OCI-LY3 (cell line): Measurements from ENCODE around the gene DEAF1.

Experiments used
- H2AFZ ChIP-seq: fragments of 200-600, 300-600 bp; shearing (Covaris generic); 2 replicates; pipeline ENCODE4 v1.6.0; 2014; ENCODE audit warnings: antibody characterized with exemption, low read depth, low read length
- H3K27ac ChIP-seq: fragments of 200-600, 300-600 bp; sonication (generic); 2 replicates; pipeline ENCODE4 v1.5.1; 2014; ENCODE audit warnings: mild to moderate bottlenecking, low read length, moderate library complexity, mixed read lengths
- H3K27me3 ChIP-seq: fragments of 200-600, 300-600 bp; sonication (generic); 2 replicates; pipeline ENCODE4 v1.6.1; 2014; ENCODE audit warnings: low read depth, low read length, mixed read lengths
- H3K36me3 ChIP-seq: fragments of 200-600, 300-600 bp; sonication (generic); replicated peaks from 2 replicates; pipeline ENCODE3; 2014; ENCODE audit warnings: low read depth, low read length, mixed read lengths
- H3K4me1 ChIP-seq: fragments of 300-600, 200-600 bp; sonication (generic); 2 replicates; pipeline ENCODE4 v1.6.1; 2014; ENCODE audit warnings: low read length, mixed read lengths
- H3K4me2 ChIP-seq: fragments of 200-600, 300-600 bp; sonication (generic); 2 replicates; pipeline ENCODE4 v1.6.1; 2014; ENCODE audit warnings: low read length, mixed read lengths
- H3K4me3 ChIP-seq: fragments of 300-600, 200-600 bp; sonication (generic); 2 replicates; pipeline ENCODE4 v1.5.1; 2014; ENCODE audit warnings: antibody characterized with exemption, mild to moderate bottlenecking, low read length, moderate library complexity
- H3K79me2 ChIP-seq: fragments of 300-600, 200-600 bp; shearing (Covaris generic); 2 replicates; pipeline ENCODE4 v1.6.1; 2014; ENCODE audit warnings: mild to moderate bottlenecking, low read length, mixed read lengths
- H3K9ac ChIP-seq: fragments of 300-600, 200-600 bp; shearing (Covaris generic); 2 replicates; pipeline ENCODE4 v1.6.0; 2014; ENCODE audit warnings: mild to moderate bottlenecking, low read length, moderate library complexity
- H3K9me3 ChIP-seq: fragments of 200-600, 300-600 bp; shearing (Covaris generic); 2 replicates; pipeline ENCODE4 v1.6.1; 2014; ENCODE audit warnings: low read length, mixed read lengths; ENCODE audit not compliant: insufficient read depth
- H4K20me1 ChIP-seq: fragments of 200-600, 300-600 bp; sonication (generic); 2 replicates; pipeline ENCODE4 v1.6.1; 2016; ENCODE audit warnings: low read length, mixed read lengths; ENCODE audit not compliant: insufficient read depth
- EZH2phosphoT487 ChIP-seq: fragments of 200-600 bp; shearing (Covaris generic); IDR thresholded peaks from 2 replicates; pipeline ENCODE4 v1.6.1; 2018; ENCODE audit warnings: antibody characterized with exemption, mixed run types, low read depth
- TF ChIP-seq, protein P1 (sequence below): fragments of 200-600, 300-600 bp; sonication (generic); IDR thresholded peaks from 2 replicates; pipeline ENCODE4 v1.5.1; 2014; ENCODE audit warnings: antibody characterized with exemption, low read length, low read depth

DEAF1 gene

DNA sequence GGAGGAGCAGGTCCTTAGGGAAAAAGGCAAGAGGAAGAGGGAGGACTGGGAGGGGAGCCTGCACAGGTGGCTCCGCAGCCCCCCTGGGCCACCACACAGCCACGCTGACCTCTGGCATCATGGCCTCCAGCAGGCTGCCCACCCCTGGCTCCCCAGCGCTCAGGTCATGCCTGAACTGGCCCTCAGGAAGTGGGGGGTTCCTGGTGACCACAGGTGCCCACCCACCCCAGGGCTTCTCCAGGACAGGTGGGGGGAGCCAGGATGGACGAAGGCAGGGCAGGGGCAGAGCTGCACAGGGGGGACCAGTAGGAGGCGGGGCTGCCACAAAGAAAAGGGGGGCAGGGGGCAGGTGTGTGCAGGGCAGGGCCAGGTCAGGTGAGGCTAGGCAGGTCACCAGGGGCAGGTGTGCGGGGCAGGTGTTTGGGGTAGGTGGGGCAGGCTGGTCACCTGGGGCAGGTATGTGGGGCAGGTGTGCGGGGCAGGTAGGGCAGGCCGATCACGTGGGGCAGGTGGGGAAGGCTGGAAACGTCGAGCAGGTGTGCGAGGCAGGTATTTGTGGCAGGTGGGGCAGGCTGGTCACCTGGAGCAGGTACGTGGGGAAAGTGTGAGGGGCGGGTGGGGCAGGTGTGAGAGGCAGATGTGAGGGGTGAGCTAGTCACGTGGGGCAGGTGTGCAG, 997 bp downstream of the DEAF1 start:
- Histone ChIP-seq H2AFZ (no peak overlapping the region), H3K27me3 (no peaks in the 10 kb centered on the region), H3K4me1 (peaks cover 35% of the 10 kb centered on the region), H4K20me1 (peaks cover 11% of the 10 kb centered on the region; the same call in 1 of the 2 replicates), H3K36me3 (peaks cover 2% of the 10 kb centered on the region), H3K4me2 (peak overlapping the region; percentile 90), H3K4me3 (peak overlapping the region; percentile 81), H3K27ac (no peak overlapping the region), H3K79me2 (peaks cover 54% of the 10 kb centered on the region), H3K9me3 (no peaks in the 10 kb centered on the region), H3K9ac (0 out of 2 replicates have a peak overlapping the region, but pooled peaks have one; percentile 28)
- TF ChIP-seq, protein P1, sequence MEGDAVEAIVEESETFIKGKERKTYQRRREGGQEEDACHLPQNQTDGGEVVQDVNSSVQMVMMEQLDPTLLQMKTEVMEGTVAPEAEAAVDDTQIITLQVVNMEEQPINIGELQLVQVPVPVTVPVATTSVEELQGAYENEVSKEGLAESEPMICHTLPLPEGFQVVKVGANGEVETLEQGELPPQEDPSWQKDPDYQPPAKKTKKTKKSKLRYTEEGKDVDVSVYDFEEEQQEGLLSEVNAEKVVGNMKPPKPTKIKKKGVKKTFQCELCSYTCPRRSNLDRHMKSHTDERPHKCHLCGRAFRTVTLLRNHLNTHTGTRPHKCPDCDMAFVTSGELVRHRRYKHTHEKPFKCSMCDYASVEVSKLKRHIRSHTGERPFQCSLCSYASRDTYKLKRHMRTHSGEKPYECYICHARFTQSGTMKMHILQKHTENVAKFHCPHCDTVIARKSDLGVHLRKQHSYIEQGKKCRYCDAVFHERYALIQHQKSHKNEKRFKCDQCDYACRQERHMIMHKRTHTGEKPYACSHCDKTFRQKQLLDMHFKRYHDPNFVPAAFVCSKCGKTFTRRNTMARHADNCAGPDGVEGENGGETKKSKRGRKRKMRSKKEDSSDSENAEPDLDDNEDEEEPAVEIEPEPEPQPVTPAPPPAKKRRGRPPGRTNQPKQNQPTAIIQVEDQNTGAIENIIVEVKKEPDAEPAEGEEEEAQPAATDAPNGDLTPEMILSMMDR = no peak
- no peak for TF ChIP-seq EZH2phosphoT487

DNA sequence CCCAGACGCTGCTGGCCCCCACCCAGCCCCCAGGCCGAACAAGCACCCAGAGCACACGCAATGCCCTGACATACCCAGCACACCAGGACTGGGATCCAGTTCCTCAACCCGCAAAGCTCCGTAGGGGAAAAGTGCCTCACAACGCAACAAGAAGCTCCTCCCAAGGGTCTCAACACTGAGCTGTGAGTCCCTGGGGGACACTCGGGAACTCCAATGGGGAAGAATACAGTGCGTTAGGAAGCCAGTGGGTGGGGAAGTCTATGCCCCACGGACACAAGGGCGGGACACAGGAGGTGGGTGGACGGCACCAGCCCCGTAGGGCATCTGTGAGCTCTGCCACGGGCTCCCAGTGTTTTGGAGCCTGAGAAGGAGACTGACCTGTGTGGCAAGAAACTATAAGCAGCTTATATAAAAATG, 1.6 kb downstream of the DEAF1 start:
- no peak overlapping the region for H2AFZ ChIP-seq

DNA sequence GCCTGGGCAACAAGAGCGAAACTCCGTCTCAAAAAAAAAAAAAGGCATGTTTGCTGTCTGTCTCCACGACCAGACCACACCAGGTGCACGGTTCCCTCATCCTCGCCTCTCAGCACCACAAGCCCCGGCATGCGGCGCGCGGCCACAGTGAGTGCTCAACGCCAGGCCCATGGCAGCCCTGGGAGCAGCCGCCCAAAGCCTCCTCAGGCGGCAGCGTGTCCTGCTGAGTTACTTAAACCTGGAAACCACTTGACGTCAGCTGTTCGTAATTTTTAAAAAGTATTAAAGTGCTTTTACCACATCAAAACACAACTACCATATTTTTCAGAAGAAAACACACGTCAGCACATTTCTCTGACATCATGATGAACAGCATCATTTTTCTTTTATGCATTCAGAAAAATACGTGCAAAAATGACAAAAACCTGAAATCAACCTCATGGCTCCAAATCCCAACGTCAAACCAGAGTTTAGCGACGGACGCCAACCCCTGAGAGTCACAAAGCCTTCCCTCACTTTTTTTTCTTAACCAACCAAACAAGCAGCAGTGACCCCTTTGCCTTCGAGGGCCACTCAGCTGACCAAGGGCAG, 2.1 kb downstream of the DEAF1 start:
- TF ChIP-seq EZH2phosphoT487 = no peak
- TF ChIP-seq, protein P1 = no peak
- H4K20me1 ChIP-seq = peaks cover 11% of the 10 kb centered on the region; the same call in 1 of the 2 replicates
- H3K4me2 ChIP-seq = peak overlapping the region; percentile 90
- no peak overlapping the region for H3K27ac ChIP-seq
- H2AFZ ChIP-seq = no peak overlapping the region
- no peaks in the 10 kb centered on the region for H3K27me3 ChIP-seq
- H3K4me1 ChIP-seq = peaks cover 24% of the 10 kb centered on the region
- H3K36me3 ChIP-seq = peaks cover 11% of the 10 kb centered on the region
- no peak overlapping the region for H3K9ac ChIP-seq
- H3K79me2 ChIP-seq = peaks cover 53% of the 10 kb centered on the region
- H3K9me3 ChIP-seq = no peaks in the 10 kb centered on the region
- no peak overlapping the region for H3K4me3 ChIP-seq

More for the DNA sequence above, 1.6 kb downstream of the DEAF1 start:
- Histone ChIP-seq H3K9ac (no peak overlapping the region), H3K27ac (no peak overlapping the region), H3K4me1 (peaks cover 29% of the 10 kb centered on the region), H3K36me3 (peaks cover 7% of the 10 kb centered on the region), H3K27me3 (no peaks in the 10 kb centered on the region), H3K4me3 (peak overlapping the region; percentile 81), H4K20me1 (peaks cover 11% of the 10 kb centered on the region; the same call in 1 of the 2 replicates), H3K4me2 (peak overlapping the region; percentile 90), H3K9me3 (no peaks in the 10 kb centered on the region), H3K79me2 (peaks cover 54% of the 10 kb centered on the region)
- TF ChIP-seq, protein P1 = no peak
- TF ChIP-seq EZH2phosphoT487 = no peak
